ENCODE data around the gene USP17L22. TPM values are rescaled to one million over a fixed set of nuclear protein-coding genes. Genes with fewer than 3 reads are reported as not detected.
"Not testable (repeated sequence)": the region's sequence is repeated elsewhere in the genome, so short reads cannot be mapped to it uniquely, and the experiment has no call there.

USP17L22 gene
- total RNA-seq, 4 donors from 2014 or later = not detected

- in situ Hi-C loops (cut with MboI; ENCODE audit: low pct_ligation_motif_present in 1 of 4, low pct_unique_long_range_greater_than_20kb in 1 of 4, low sequenced_read_pairs in 3 of 4); DNase-seq; intact Hi-C loops (cut with DNase I; ENCODE audit: low total_unique reads); H3K27ac ChIP-seq; H3K36me3 ChIP-seq; H3K9me3 ChIP-seq; H3K4me1 ChIP-seq; H3K4me3 ChIP-seq; H3K27me3 ChIP-seq: not testable (repeated sequence)
- WGBS, 2 donors (ENCODE audit: low coverage in 1 of 2) = no CpG with 5 or more reads among the region's 13 CpGs
Observed at GRCh38 chr4:9262572-9262971, 4.8 kb upstream of the USP17L22 start, which contains the start of gene USP17L21. Gene USP17L21 (plus strand): TSS chr4:9262872. CDS start chr4:9262872, 0 bp downstream.

- intact Hi-C loops (cut with DNase I; ENCODE audit: low total_unique reads); H3K4me1 ChIP-seq; H3K4me3 ChIP-seq; H3K36me3 ChIP-seq; H3K9me3 ChIP-seq; H3K27me3 ChIP-seq; H3K27ac ChIP-seq; in situ Hi-C loops (cut with MboI; ENCODE audit: low pct_ligation_motif_present in 1 of 4, low pct_unique_long_range_greater_than_20kb in 1 of 4, low sequenced_read_pairs in 3 of 4): not testable (repeated sequence)
- DNase-seq = peak; percentile 38
- WGBS, 2 donors (ENCODE audit: low coverage in 1 of 2) = 88 to 89% methylated on average over 8 of the region's 10 CpGs
Observed at GRCh38 chr4:9271719-9272118, 4.3 kb downstream of the USP17L22 start.

Other genes with a start within 250 kb of the USP17L22 start
- not detected for gene FAM90A26, start 97.2 kb upstream of the USP17L22 start, total RNA-seq
- gene USP17L10, start 57.0 kb upstream of the USP17L22 start, total RNA-seq = not detected
- not detected for gene USP17L11, start 52.2 kb upstream of the USP17L22 start, total RNA-seq
- gene USP17L12, start 47.5 kb upstream of the USP17L22 start, total RNA-seq = not detected
- gene USP17L13, start 42.7 kb upstream of the USP17L22 start, total RNA-seq = not detected
- not detected for gene USP17L15, start 33.2 kb upstream of the USP17L22 start, total RNA-seq
- not detected for gene USP17L17, start 23.7 kb upstream of the USP17L22 start, total RNA-seq
- not detected for gene USP17L18, start 19.0 kb upstream of the USP17L22 start, total RNA-seq
- gene USP17L19, start 14.2 kb upstream of the USP17L22 start, total RNA-seq = not detected
- not detected for gene USP17L20, start 9.5 kb upstream of the USP17L22 start, total RNA-seq
- gene USP17L21, start 4.7 kb upstream of the USP17L22 start, total RNA-seq = not detected
- gene USP17L24, start 57.5 kb downstream of the USP17L22 start, total RNA-seq = not detected
- not detected for gene USP17L25, start 62.3 kb downstream of the USP17L22 start, total RNA-seq
- not detected for gene USP17L26, start 67.0 kb downstream of the USP17L22 start, total RNA-seq
- not detected for gene USP17L5, start 71.8 kb downstream of the USP17L22 start, total RNA-seq
- gene USP17L27, start 76.5 kb downstream of the USP17L22 start, total RNA-seq = not detected
- not detected for gene USP17L28, start 81.3 kb downstream of the USP17L22 start, total RNA-seq
- gene USP17L29, start 86.0 kb downstream of the USP17L22 start, total RNA-seq = not detected
- not detected for gene USP17L30, start 95.5 kb downstream of the USP17L22 start, total RNA-seq
- not detected for gene DEFB131A, start 176.8 kb downstream of the USP17L22 start, total RNA-seq